Right lobe of liver (tissue), 6 donors: ENCODE data around the gene MID1. TPM values are rescaled to one million over a fixed set of nuclear protein-coding genes. Genes with fewer than 3 reads are reported as not detected.
A peak's percentile ranks its signal among the peaks of the same experiment; 100 is the strongest.

ENCODE experiments used
- ATAC-seq, 4 donors: fragments of 200-7000 bp; cut with Tn5 transposase; one replicate each; pipeline ENCODE4 v1.9.1; 2020; ENCODE audit warnings: mild to moderate bottlenecking in 4 of 4, moderate library complexity in 4 of 4
- DNase-seq, 3 donors: peaks; one replicate each; pipeline ENCODE4 v3.0.0-alpha.2; 2020
- H3K27ac ChIP-seq, 3 donors: fragments of 200-600 bp; one replicate each; pipeline ENCODE4 v1.8.0; 2022
- H3K27me3 ChIP-seq, 2 donors: fragments of 200-600 bp; one replicate each; pipeline ENCODE4 v1.8.0; 2022
- H3K36me3 ChIP-seq, 4 donors: fragments of 200-600 bp; sonication (generic) in 1 of 4; one replicate each; pipeline versions ENCODE4 v1.5.1 to v1.8.0; 2017 to 2022; ENCODE audit warnings: control low read depth in 1 of 4
- H3K4me1 ChIP-seq, 4 donors: fragments of 200-600 bp; sonication (generic) in 1 of 4; one replicate each; pipeline versions ENCODE4 v1.5.1 to v1.8.0; 2017 to 2022; ENCODE audit warnings: control low read depth in 1 of 4
- H3K4me3 ChIP-seq, 3 donors: fragments of 200-600 bp; one replicate each; pipeline ENCODE4 v1.8.0; 2022
- H3K9me3 ChIP-seq, 4 donors: fragments of 200-600 bp; sonication (generic) in 1 of 4; one replicate each; pipeline versions ENCODE4 v1.5.1 to v1.8.0; 2017 to 2022; ENCODE audit warnings: control low read depth in 1 of 4
- CTCF ChIP-seq, 4 donors: fragments of 200-600 bp in 3 of 4; fragments of 450-650 bp in 1 of 4; IDR thresholded peaks; one replicate each; pipeline versions ENCODE4 v1.5.1 to v1.8.0; 2016 to 2022; ENCODE audit warnings: antibody characterized with exemption in 4 of 4, mild to moderate bottlenecking in 2 of 4
- POLR2A ChIP-seq: fragments of 450-650 bp; IDR thresholded peaks from one replicate; pipeline ENCODE4 v1.6.1; 2017; ENCODE audit warnings: antibody characterized with exemption, mild to moderate bottlenecking
- WGBS: methylation state at CpG from one replicate; pipeline ENCODE4 v1.1.6; 2018; ENCODE audit warnings: low coverage, low lambda C conversion rate; ENCODE audit not compliant: insufficient coverage; ENCODE audit errors: missing lambda C conversion rate; 5-methylcytosine and 5-hydroxymethylcytosine counted together
- intact Hi-C, 2 donors: fragments of 100-400 bp; cut with DNase I; formaldehyde crosslinking; loops; one replicate each; pipeline versions ENCODE4 v1.11.2 to v1.14.1; 2022
- total RNA-seq, 6 experiments: library from RNA; depleted of rRNA in 2 of 6; stranded (reverse); fragments of >200 nt in 2 of 6; fragmentation: NEBNext Ultra II Directional in 3 of 6; extraction: Animal tissue kit (Norgen Biotek cat#: 25700) in 3 of 6; gene quantifications; one replicate each; pipeline versions ENCODE4 v1.1.0 to v1.2.4, GENCODE V29; 2016 to 2023
- donor health status: DM: no; HTN: yes; CAD: no.
- donor health status: DM: no; HTN: no; CAD: no.
- donor health status: DM: no; HTN: no; CAD: no.
- donor health status: DM: no; HTN: yes; CAD: no.
- donor health status: DM: no; HTN: yes; CAD: no.

MID1 gene
- total RNA-seq, 6 experiments from 2014 or later: 2.2 to 10.0 (median 4.6) TPM

GRCh38 chrX:10495677-10496076 lies 124.7 kb downstream of the MID1 start:
- no peak overlapping the region for H3K27ac ChIP-seq
- H3K27me3 ChIP-seq: no peaks in the 10 kb centered on the region
- DNase-seq (no peak), ATAC-seq (no peak)
- no peaks in the 10 kb centered on the region for H3K4me1 ChIP-seq
- H3K36me3 ChIP-seq: no peaks in the 10 kb centered on the region
- no peaks in the 10 kb centered on the region for H3K9me3 ChIP-seq
- WGBS: 61% methylated on average over 3 of the region's 3 CpGs
- intact Hi-C loops: no loop called here
- no peak overlapping the region for H3K4me3 ChIP-seq
- TF ChIP-seq POLR2A (no peak), CTCF (IDR thresholded peaks at IDR 0.05) (no peak)

- no peak for ATAC-seq
These were observed 128.1 kb downstream of the MID1 start for GRCh38 chrX:10492250-10492649.

GRCh38 chrX:10486373-10486772 lies 134.0 kb downstream of the MID1 start:
- Histone ChIP-seq H3K4me3 (no peak overlapping the region), H3K27me3 (no peaks in the 10 kb centered on the region), H3K9me3 (no peaks in the 10 kb centered on the region), H3K36me3 (no peaks in the 10 kb centered on the region), H3K27ac (no peak overlapping the region), H3K4me1 (no peaks in the 10 kb centered on the region)
- no peak for TF ChIP-seq CTCF (IDR thresholded peaks at IDR 0.05)
- TF ChIP-seq POLR2A: no peak
- ATAC-seq (no peak), DNase-seq (no peak)
- intact Hi-C loops: no loop called here
- 82% methylated on average over 1 of the region's 3 CpGs for WGBS

More at GRCh38 chrX:10492250-10492649, 128.1 kb downstream of the MID1 start:
- Histone ChIP-seq H3K4me1 (no peaks in the 10 kb centered on the region), H3K9me3 (no peaks in the 10 kb centered on the region), H3K36me3 (no peaks in the 10 kb centered on the region), H3K27ac (no peak overlapping the region), H3K4me3 (no peak overlapping the region), H3K27me3 (no peaks in the 10 kb centered on the region)
- intact Hi-C loops: no loop called here
- TF ChIP-seq POLR2A: no peak
- DNase-seq: no peak

- no peak for ATAC-seq
- H3K27me3 ChIP-seq: no peaks in the 10 kb centered on the region
- DNase-seq: no peak
- no peaks in the 10 kb centered on the region for H3K9me3 ChIP-seq
- H3K27ac ChIP-seq: no peak overlapping the region
- no peaks in the 10 kb centered on the region for H3K4me1 ChIP-seq
- no peaks in the 10 kb centered on the region for H3K36me3 ChIP-seq
- WGBS: 55% methylated on average over 3 of the region's 3 CpGs
- intact Hi-C loops: no loop called here
- H3K4me3 ChIP-seq: no peak overlapping the region
- TF ChIP-seq CTCF (IDR thresholded peaks at IDR 0.05) (no peak), POLR2A (no peak)
These were observed 135.1 kb downstream of the MID1 start for GRCh38 chrX:10485326-10485725.

DNA sequence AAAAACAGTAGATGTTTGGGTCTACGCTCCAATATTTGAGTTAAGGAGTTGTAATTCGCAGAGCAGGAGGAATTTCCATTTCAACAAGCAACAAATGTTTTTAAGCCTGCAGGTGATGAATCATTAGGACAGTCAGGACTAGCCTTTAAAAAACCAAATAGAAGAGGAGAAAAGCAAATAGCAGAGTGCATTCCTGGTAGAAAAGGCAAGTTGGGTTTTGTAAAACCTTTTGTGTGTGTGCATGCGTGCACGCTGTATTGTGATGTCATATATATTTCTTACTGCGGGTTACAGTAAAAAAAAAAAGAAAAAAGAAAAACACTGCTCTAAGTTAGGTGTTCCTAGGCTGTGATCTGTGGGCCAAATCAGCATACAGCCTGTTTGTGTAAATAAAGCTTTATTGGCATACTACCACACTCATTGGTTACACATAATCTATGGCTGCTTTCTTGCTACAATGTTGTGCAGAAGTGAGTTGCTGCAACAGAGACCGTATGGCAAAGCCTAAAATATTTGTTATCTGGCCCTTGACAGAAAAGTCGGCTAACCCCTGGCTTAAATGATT lies 135.6 kb downstream of the MID1 start:
- H3K4me3 ChIP-seq: no peak overlapping the region
- no peaks in the 10 kb centered on the region for H3K36me3 ChIP-seq
- WGBS: 63% methylated on average over 7 of the region's 7 CpGs
- intact Hi-C loops: no loop called here
- H3K27me3 ChIP-seq: no peaks in the 10 kb centered on the region
- TF ChIP-seq POLR2A (no peak), CTCF (IDR thresholded peaks at IDR 0.05) (no peak)
- H3K4me1 ChIP-seq: no peaks in the 10 kb centered on the region
- peak overlapping the region in 2 of 3 donors; percentile 12 to 52 for H3K27ac ChIP-seq
- DNase-seq (no peak), ATAC-seq (peak in 1 of 4 donors; percentile 14)
- H3K9me3 ChIP-seq: no peaks in the 10 kb centered on the region
